NCI-H1694 treated with DMSO at 0.1 percent for 48 hours (cell line): ENCODE results near the gene NDRG4.

ENCODE experiments used
- DNase-seq: peaks from one replicate; lab custom pipeline; 2025; lab: John Stamatoyannopoulos, UW

Gene NDRG4

DNA sequence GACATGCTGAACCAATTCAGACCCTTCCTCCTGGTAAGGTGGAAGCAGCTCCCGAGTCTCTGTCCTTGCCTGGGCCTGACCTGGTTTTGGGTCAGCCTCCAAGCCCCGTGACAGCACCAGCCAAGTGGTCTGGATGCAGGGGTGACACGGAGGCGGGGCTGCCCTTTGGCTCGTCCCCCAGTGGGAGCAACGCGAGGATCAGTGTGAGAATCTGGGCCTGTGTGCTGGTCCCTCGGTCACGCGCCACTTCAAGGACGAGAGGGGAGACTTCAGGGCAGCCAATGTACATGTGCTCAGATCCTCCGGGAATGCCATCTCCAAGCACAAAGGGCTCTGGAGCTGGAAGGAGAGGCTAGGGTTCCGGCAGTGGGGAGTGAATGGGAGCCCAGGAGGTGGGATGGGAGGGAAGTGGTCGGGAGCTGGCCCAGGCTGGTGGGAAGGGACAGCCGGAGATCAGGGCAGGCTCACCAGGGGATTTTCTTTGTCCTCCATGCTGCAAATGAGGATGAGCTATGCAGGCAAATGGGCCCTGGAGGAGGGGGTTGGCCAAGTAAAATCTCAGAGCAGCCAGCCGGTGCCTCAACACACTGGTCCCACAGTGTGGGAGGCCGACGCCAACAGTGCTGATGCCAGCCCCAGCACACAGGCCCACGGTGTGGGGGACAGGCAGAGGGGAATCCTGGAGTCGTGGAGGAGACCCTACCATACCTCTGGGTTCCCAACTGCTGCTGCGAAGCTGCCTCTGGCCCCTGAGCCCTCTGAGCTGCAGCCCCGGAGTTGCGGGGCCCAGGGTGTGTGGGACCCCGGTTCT lies 4.2 kb upstream of the NDRG4 start:
- no peak for DNase-seq

DNA sequence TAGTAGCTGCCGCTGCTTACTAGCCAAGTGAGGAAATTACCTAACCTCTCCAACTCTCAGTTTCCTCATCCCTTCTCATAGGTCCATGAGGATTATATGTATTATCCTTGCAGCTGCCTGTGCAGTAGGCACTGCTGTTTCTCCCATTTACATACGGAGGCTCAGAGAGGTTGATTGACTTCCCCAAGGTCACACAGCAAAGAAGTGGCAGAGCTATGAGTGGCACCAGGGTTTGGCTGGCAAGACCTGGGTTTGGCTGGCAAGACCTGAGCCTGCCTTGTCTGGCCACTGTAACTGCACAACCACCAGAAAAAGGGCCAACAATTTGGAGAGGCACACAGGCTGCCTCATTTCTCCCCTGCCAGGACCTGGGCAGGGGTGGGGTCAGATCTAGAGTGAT lies 2.5 kb upstream of the NDRG4 start:
- DNase-seq: no peak

DNA sequence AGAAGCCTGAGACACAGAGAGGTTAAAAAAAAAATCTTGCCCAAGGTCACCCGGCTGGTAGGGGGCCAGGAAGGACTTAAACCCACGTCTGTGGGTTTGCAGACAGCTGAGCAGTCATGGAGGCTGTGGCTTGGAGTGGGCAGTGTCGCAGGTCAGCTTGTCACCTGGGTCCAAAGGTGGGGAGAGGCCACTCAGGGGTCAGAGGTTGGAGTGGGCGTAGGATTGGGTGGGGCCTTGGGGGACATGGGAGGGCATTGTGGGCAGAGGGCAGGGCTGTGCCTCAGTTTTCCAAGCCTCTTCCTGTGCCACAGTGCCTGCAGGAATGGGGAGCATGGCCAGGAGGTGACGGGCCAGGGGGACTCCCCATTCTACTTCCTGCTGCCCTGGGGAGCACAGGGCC lies 2.0 kb upstream of the NDRG4 start:
- no peak for DNase-seq

DNA sequence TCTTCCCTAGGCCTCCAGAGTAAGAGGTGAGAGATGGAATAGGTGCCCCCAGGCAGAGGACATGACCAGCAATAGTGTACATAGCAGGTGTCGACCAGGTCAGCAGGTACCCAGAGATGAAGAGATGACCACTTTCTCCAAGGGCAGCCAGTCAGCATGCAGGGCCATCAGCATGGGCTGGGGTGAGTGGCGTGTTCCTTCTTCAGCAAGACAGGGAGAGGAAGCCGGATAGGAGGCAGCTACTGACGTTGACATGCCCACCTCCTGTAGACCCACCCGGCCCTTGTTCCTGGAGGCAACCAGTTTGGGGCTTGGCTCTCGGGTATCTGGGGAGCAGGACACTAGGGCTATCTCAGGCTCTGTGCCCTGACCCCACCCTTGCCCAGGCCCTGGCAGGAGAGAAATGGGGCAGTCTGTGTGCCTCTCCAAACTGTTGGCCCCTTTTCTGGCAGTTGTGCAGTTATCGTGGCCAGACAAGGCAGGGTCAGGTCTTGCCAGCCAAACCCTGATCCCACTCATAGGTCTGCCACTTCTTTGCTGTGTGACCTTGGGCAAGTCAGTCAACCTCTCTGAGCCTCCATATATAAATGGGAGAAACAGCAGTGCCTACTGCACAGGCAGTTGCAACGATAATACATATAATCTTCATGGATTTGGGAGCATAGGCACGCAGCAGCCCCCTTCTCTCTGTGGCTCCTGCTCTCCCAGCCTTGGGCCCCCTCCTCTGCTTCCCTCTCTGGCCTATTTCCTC lies 1.4 kb upstream of the NDRG4 start:
- DNase-seq: no peak

DNA sequence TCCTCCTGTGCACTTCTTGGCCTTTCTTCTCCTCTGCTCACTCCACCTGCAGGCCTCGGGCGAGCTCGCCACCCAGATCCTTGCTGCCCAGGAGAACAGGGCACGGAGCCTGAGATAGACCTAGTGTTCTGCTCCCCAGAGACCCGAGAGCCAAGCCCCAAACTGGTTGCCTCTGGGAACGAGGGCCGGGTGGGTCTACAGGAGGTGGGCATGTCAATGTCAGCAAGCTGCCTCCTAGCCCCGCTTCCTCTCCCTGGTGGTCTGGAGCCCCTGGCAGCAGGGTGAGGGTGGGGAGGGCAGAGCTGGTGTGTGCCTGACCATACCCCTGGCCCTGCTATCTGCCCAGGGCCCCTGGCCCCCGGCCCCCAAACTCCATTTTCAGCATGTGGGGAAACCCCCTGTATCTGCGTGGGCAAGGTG lies 841 bp upstream of the NDRG4 start:
- no peak for DNase-seq

DNA sequence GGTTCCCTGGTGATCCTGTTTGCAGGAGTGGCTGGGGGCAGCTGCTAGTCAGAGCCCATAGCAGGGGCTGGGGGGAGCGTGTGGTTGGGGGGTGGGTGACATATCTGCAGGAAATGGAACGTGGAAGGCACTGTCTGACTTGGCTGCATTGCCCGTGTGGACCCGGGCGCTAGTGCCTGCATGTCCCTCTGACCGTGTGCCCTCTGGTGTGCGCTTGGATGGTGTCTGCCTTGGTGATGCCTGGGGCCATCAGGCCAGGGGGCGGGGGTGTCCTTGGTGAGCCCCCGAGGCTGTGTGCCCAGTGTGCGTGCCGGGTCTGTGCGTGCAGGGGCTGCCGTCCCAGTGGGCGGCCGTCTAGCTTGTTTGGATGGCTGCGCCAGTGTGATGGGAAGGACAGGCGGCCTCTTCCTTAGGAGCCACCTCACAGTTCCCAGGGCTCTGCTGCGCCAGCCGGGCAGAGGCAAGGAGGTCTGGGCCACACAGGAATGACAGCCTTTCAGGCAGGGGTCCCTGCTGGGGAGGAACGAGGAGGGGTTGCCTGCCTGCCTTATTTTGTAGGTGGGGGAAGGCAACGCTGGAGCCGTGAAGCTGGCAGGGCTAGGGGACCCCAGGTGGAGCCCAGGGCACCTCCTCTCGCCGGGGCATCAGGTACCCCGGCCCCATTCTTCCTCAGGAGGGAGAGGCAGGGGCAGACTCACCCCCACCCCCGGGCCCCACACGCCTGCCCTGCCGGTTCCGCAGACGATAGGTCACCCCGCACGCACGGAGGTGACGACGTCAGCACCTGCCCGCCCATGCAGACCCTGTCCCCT lies 693 bp downstream of the NDRG4 start:
- no peak for DNase-seq

DNA sequence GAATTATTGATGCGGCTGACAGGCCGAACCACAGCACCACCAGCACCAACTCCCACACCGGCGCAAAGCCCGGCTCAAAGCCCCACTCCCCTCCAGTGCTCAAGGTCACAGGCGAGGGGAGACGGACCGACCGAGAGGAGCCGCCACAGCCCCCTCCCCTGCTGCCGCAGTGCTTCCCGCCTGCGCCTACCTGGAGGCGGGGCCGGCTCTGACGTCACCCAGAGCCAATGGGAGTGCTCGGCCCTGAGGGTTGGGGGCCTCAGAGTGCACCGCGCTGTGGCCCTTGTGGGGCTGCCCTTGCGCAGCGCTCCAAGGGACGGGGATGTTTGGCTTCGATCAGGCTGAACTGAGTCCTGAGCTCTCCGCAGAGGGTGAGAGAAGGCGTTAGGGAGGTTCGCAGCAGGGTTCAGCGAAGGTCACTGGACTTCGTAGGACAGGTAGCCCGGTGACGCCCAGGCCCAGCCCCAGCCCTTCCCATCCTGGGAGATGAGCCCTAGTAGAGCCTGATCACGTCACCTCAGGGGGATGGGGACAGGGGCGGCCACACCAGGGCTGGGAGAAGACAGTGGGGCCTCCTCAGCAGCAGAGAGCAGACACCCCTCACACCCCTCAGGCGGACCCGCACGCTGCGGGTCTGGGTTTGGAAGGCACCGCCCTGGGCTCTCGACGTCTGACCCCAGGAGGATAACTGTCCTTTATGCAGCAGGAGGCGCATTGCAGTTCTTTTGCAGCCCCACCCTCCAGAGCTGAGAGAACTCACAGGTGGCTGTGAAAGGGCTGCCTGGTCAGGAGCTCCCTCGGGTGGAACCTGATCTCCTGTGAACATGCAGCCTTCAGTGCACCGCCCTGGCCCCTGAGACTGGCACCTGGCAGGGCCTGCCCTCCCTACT lies 1.5 kb downstream of the NDRG4 start:
- DNase-seq: no peak

DNA sequence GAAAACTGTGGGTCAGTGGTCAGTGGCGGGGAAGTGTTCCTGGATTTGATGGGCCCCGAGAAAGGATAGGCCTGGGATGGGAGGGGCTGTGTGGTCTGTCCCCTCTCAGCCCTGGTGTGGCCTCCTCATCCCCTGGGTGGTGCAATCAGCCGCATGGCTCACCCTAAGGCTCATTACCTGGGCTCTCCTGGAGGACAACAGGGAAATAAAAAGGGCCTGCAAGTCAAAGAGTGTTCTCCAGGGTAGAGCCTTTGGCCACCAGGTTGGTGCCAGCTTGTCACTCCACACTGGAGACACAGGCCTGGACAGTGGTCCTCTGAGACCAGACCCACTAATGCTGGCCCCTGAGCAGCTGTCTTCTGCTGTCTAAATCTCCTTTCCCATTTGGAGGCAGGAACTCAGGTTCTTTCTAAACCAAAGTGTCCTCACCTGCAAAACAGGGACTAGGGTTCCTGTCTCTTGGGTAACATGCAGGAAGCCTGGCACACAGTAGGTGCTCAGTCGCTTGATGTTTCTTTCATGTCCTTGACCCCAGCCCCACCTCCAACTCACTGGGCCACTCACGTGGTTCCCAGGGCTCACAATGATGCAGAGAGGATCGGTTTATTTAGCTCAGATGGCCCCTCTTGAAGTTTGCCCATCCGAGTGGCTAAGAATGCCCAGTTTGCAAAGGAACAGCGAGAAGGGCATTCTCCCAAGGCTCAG lies 2.4 kb downstream of the NDRG4 start:
- no peak for DNase-seq

DNA sequence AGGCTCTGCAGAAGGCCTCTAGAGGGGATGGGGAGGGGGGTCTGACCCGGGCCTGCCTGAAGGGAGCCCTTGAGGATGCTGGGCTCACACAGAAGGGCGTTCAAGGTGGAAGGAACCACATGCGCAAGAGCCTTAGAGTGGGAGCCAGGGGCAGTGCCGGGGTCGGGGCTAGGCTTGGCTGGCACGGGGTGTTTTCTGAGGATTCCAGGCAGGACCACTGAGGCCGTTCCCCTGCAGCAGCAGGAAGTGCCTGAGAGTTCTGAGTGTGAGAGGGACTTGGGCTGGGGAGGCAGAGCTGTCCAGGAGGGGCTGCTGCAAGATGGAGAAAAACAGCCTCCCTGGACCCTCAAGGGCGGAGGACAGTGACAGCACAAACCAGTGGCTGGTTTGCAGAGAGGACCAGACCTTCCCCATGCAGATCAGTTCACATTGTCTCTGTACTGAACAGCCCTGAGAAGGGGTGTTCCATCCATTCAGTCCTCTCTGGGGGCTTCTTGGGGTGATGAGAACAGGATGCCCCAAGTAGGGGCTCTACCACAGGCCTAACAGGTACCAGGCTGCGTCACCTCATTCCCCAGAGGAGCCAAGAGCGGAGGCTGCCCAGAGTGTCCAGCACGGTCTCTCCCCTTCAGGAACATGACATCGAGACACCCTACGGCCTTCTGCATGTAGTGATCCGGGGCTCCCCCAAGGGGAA lies 3.4 kb downstream of the NDRG4 start:
- no peak for DNase-seq

DNA sequence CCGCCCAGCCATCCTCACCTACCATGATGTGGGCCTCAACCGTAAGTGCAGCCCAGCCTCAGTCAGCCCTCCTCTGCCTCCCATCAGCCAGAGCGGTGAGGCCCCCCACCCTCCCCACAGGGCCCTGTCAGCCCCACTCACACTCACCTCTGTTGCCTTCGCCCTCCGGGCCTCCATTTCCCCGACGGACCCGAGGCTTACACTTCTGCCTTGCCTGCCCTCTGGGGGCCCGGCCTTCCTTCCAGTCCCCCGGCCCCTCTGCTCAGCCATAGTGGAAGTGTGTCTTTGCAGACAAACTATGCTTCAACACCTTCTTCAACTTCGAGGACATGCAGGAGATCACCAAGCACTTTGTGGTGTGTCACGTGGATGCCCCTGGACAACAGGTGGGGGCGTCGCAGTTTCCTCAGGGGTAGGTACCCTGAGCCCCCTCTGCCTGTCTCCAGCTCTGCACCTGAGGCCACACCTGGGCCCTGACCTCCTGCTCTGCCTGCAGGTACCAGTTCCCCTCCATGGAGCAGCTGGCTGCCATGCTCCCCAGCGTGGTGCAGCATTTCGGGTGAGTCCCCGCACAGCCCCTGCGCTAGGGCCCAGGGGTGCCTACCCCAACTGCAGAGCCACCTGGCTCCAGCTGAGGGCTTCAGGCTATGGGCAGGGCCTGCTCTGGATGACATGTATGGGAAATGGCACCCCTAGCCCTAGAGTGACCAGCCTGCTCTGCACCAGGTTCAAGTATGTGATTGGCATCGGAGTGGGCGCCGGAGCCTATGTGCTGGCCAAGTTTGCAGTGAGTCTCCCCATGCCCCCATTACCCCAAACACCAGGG lies 4.1 kb downstream of the NDRG4 start:
- DNase-seq: no peak

- no peak for DNase-seq
Measured at GRCh38 chr16:58506241-58507194, 6.6 kb downstream of the NDRG4 start.

DNA sequence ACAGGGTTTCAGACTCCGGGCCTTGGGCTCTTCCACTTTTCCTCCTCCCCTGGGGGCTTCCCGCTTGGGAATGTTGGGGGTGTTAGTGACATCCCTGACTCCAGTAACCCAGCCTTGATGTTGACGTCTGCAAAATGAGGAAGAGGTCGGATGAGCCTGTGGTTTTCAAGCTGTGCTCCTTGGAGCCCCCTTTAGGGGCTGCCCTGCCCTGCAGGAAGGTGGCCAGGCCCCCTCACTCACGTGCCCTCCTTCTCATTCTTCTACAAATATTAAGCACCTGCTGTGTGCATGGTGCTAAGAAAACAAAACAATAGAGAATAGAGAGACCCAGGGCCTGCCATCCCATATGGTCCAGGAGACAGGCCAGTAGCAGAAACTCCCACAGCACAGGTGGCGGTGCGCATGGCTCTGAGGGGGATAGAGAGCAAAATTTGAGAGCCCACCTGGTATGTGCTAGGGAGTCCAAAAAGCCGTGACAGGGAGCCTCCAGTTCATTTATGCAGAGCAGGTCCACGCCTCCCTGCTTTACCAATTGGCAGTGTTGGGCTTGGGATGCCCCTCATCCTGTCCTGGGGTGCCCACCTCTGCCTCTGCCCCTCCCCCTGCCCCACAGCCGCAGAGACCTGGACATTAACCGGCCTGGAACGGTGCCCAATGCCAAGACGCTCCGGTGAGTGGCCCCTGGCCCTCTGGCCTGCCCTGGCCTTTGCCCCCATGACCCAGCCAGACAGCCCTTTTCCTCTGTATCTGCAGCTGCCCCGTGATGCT lies 7.4 kb downstream of the NDRG4 start:
- DNase-seq: no peak

GRCh38 chr16:58507963-58508670 lies 8.2 kb downstream of the NDRG4 start:
- no peak for DNase-seq

DNA sequence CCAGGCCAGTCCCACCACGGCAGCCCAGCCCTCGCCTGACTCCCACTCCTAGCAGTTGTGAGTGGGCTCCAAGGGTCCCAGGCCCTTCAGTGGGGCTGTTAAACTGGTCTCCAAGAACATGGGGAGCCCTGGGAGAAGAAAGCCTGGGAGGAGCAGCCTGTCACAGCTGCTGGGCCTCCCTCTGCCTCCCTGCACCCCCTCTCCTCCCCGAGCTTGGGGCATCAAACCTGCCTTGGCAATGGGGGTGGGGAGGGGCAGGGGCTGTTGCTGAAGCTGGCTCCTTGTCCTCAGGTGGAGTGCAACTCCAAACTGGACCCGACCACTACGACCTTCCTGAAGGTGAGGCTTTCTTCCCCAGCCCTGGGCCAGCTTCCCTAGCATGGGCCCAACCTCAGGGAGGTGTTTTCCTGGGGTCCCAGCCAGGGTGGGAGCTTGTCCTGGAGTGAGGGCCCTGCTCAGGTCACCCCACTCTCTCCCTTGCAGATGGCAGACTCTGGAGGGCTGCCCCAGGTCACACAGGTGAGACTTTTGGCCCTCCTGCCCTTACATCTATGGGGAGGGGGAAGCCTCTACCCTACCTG lies 8.8 kb downstream of the NDRG4 start:
- DNase-seq: no peak

DNA sequence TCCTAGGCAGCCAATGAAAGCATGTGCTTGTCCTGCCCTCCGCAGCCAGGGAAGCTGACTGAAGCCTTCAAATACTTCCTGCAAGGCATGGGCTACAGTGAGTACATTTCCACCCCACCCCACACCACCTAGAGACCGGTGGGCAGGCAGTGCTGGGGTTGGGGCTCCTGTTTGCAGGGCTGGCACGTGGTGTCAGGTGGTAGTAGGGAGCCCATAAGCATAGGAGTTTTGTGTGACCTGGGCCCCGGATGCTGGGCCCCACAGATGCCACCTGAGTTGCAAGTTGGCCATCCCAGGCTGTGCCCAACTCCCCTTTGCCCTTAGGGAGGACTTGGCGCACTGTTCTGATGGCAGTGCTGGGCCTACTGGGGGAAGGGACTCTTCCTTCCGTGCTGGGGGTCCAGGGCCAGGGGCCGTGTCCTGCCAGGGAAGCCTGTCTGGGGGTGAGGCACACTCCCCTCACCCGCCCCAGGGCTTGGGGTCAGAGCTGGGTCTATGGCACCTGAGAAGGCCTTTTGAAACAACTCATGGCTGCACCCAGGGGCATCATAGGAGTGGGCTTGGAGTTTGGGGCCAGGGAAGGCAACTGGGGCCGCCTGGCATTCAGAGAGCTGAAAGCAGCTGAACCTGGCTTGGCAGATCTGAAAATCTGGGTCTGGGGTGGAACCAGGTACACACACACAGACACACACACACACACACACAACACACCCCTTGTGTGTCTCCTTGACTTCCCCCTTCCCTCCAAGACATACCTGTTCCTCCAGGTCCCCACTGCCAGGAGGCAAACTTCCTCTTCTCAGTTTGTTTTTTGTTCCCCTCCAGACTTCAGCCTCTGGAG lies 9.5 kb downstream of the NDRG4 start:
- DNase-seq: no peak
